Measurements from ENCODE around the gene KY.
"Not testable (repeated sequence)": the region's sequence is repeated elsewhere in the genome, so short reads cannot be mapped to it uniquely, and the experiment has no call there.

The KY gene

DNA sequence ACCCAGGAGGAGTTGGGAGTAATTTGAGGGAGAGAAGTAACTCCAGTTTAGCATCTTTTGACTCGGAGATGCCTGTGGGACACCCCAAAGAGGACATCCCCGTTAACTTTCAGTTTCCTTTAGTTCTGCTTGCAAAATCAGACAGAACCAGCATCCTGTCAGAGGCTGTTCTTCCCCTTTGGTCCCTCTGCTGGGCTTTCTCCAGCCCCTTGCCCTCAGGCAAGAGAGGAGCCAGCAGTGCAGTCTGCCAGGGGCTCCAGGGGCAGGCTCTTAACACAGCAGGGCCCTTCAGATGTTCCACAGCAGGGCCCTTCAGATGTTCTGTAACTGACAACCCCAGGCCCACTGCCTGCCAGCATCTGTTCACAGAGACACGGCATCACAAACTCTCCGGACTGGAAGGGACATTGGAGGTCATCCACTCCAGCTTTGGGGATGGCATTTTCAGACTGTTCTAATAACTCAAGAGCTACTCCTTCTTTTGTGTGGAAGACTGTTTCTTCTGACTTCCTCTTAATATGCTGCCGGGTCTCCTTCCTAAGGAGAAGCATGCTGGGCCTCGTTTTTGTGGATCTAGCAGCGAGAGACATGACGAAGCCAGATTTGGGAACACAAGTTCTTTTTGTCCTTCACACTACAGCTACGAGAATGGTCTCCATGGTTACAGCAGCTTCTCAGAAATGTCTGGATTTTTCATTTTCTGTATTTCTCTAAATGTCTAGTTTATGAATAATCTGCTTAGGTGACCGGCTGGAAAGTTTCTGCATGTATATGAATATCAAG is 51.9 kb downstream of the KY start:
- Histone ChIP-seq H3K27ac (no peak overlapping the region), H3K27me3 (0 out of 2 replicates have a peak, but pooled peaks cover 2% of the 10 kb centered on the region), H4K20me1 (peaks cover 6% of the 10 kb centered on the region; the same call in 1 of the 2 replicates), H3K4me1 (peaks cover 30% of the 10 kb centered on the region), H3K4me3 (no peak overlapping the region), H3K9me3 (no peaks in the 10 kb centered on the region), H3K9ac (no peak overlapping the region; the same call in 1 of the 2 replicates), H3K4me2 (no peak overlapping the region), H3K36me3 (no peaks in the 10 kb centered on the region)
- TF ChIP-seq Cebpa-rat (IDR thresholded peaks at IDR 0.05): no peak

DNA sequence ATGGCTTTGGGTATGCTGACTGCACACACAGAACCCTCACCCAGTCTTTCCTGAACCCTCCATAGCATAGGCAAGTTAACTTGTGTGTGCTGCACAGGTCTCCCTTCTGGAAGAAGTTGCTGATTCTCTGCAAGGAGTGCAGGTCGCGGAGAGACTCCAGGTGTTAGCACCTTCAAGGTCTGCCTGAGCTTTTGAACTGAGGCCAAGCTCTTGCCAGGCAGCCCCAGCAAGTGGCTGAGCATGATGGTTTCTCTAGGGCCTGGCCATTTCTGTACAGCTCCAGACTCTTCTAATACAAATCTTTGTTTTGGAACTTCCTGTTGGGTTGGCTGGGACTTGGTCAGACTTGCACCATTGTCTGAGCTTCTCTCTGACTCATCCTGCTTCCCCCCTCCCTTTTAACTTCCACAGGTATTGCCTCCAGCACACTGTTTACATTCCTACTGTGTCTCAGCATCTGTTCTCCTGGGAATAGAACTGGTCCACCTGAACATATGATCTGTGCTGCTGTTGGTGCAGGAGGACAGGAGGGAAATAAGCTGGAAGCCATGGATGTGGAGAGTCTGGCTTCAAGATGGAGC is 53.3 kb downstream of the KY start:
- TF ChIP-seq Cebpa-rat (IDR thresholded peaks at IDR 0.05): no peak
- H3K9me3 ChIP-seq: no peaks in the 10 kb centered on the region
- 0 out of 2 replicates have a peak, but pooled peaks cover 2% of the 10 kb centered on the region for H3K27me3 ChIP-seq
- no peak overlapping the region for H3K9ac ChIP-seq
- H3K36me3 ChIP-seq: no peaks in the 10 kb centered on the region
- no peak overlapping the region for H3K4me3 ChIP-seq
- H3K4me2 ChIP-seq: no peak overlapping the region
- H4K20me1 ChIP-seq: peaks cover 3% of the 10 kb centered on the region; the same call in 1 of the 2 replicates
- peaks cover 16% of the 10 kb centered on the region for H3K4me1 ChIP-seq
- H3K27ac ChIP-seq: no peak overlapping the region

DNA sequence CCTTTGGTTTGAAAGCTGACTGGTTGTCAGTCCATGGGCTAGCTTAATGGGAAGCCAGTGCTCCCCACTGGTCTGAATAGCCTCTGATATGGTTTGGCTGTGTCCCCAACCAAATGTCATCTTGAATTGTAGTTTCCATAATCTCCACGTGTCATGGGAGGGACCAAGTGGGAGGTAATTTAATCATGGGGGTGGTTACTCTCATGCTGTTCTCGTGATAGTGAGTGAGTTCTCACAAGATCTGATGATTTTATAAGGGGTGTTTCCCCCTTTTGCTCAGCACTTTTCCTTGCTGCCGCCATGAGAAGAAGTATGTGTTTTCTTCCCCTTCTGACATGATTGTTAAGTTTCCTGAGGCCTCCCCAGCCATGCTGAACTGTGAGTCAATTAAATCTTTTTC is 55.8 kb downstream of the KY start:
- not testable (repeated sequence) for H3K4me3 ChIP-seq, H3K9ac ChIP-seq, H3K4me1 ChIP-seq, H3K36me3 ChIP-seq, H3K27ac ChIP-seq, H3K4me2 ChIP-seq, H3K9me3 ChIP-seq, H3K27me3 ChIP-seq, H4K20me1 ChIP-seq

DNA sequence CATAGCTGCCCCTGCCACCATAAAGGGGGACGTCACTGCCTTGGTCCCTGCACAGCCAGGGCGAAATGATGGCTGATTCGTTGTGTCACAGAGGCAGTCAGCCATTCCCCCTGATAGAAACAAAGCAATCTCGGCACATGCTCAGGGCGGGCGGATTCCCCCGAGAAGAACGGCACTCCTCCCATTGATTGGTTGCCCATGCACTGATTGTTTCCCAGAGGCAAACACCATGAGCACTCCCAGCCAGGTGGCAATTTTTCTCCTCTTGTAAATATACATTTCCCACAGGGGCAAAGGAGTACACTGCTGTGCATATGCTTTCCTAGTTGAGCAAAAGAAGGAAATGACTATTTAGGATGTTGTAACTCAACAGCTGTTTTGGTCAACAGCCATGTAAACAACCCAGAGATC is 56.5 kb downstream of the KY start:
- H3K4me1 ChIP-seq: no peaks in the 10 kb centered on the region
- no peaks in the 10 kb centered on the region for H3K36me3 ChIP-seq
- 0 out of 2 replicates have a peak, but pooled peaks cover 2% of the 10 kb centered on the region for H3K27me3 ChIP-seq
- H3K27ac ChIP-seq: no peak overlapping the region
- TF ChIP-seq Cebpa-rat (IDR thresholded peaks at IDR 0.05): no peak
- no peaks in the 10 kb centered on the region for H3K9me3 ChIP-seq
- H3K4me2 ChIP-seq: no peak overlapping the region
- H4K20me1 ChIP-seq: no peaks in the 10 kb centered on the region
- H3K9ac ChIP-seq: no peak overlapping the region
- no peak overlapping the region for H3K4me3 ChIP-seq

DNA sequence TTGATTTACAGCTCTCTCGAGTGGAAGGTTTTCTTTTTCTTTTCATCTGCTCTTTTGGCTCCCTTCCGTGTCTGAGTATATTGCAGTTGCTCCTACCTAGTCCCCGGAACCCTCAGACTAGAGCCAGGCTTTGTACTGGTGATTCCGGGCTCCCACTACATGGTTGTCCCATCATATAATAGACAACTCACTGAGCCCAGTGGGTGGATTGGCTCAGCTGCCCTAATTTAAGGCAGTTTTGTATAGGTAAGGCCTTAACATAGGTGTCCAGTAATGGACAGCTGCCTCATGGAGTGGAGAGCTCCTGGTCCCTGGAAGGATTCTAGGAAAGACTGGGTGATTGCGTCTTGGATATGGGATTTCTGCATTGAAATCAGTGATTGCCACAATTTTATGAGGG is 58.0 kb downstream of the KY start:
- Histone ChIP-seq H3K9ac (no peak overlapping the region), H3K4me2 (no peak overlapping the region), H3K27ac (no peak overlapping the region), H3K36me3 (no peaks in the 10 kb centered on the region), H3K4me3 (no peak overlapping the region), H3K9me3 (no peaks in the 10 kb centered on the region), H3K4me1 (no peaks in the 10 kb centered on the region), H4K20me1 (no peaks in the 10 kb centered on the region), H3K27me3 (0 out of 2 replicates have a peak, but pooled peaks cover 2% of the 10 kb centered on the region)
- no peak for TF ChIP-seq Cebpa-rat (IDR thresholded peaks at IDR 0.05)

DNA sequence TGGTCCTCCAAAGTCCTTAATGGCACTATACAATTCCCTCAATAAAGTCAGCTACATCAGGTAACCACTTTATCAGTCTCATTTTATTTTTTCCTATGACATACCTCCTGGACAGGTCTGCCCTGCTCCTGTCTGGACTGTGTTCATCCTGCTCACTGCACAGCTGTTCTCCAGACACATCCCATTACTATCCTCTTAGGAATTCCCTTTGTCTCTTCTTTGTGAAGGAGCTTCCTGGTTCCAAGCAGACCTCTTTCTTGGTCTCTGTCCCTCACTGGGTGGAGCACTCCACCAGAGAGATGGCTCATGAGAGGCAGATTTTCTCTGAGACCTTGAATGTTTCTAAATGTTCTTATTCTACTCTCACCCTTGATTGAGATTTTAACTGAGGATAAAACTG is 60.1 kb downstream of the KY start:
- H3K9ac ChIP-seq: no peak overlapping the region

DNA sequence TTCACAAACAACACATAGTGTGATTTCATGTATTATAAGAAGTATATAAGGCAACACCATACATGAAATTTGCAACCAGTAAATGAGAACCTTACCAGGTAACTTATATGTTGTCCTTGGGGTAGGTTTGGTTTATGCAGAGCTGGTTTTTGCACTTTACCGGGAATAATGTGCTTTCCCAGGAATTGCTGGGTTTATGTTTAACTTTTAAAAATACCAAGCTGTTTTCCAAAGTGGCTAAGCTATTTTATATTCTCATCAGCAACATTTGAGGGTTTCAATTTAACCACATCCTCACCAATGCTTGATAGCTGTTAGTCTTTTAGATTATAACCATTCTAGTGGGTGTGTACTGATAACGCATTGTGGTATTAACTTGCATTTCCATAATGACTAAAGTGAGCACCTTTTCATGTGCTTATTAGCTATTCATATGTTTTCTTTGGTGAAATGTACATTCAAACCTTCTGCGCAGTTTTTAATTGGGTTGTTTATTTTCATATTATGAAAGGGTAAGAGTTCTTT is 71.6 kb downstream of the KY start:
- Histone ChIP-seq H3K36me3 (0 out of 2 replicates have a peak, but pooled peaks cover 5% of the 10 kb centered on the region), H3K27ac (no peak overlapping the region), H3K4me1 (no peaks in the 10 kb centered on the region), H3K4me3 (no peak overlapping the region), H4K20me1 (no peaks in the 10 kb centered on the region), H3K4me2 (no peak overlapping the region), H3K27me3 (no peaks in the 10 kb centered on the region), H3K9me3 (no peaks in the 10 kb centered on the region), H3K9ac (no peak overlapping the region)
- TF ChIP-seq Cebpa-rat (IDR thresholded peaks at IDR 0.05): no peak

More for the DNA sequence above, 60.1 kb downstream of the KY start:
- TF ChIP-seq Cebpa-rat (IDR thresholded peaks at IDR 0.05): no peak
- no peaks in the 10 kb centered on the region for H4K20me1 ChIP-seq
- H3K27me3 ChIP-seq: 0 out of 2 replicates have a peak, but pooled peaks cover 2% of the 10 kb centered on the region
- H3K9me3 ChIP-seq: no peaks in the 10 kb centered on the region
- no peak overlapping the region for H3K27ac ChIP-seq
- H3K36me3 ChIP-seq: no peaks in the 10 kb centered on the region
- H3K4me3 ChIP-seq: no peak overlapping the region
- no peaks in the 10 kb centered on the region for H3K4me1 ChIP-seq
- H3K4me2 ChIP-seq: no peak overlapping the region

DNA sequence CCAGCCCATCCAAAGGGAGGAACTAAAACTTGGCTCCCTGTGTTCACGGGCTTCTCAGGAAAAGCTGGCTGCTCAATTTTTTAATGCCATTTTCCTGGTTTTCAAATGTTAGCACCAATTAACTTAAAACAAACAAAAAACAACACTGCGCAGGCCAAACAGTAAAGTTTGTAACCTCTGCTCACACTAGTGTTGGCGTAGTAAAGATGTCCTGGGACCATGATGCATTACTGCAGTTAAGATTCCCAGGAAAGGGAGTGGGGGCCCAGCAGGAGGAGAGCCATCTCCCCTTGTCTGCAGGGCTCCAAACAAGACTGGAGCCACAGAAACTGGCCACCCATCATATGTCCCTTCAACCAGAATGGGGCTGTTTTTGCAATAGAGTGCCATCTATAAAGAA is 74.0 kb downstream of the KY start:
- no peaks in the 10 kb centered on the region for H3K4me1 ChIP-seq
- H3K4me2 ChIP-seq: no peak overlapping the region
- no peak overlapping the region for H3K27ac ChIP-seq
- peaks cover 8% of the 10 kb centered on the region for H3K9me3 ChIP-seq
- 0 out of 2 replicates have a peak, but pooled peaks cover 5% of the 10 kb centered on the region for H3K36me3 ChIP-seq
- no peaks in the 10 kb centered on the region for H4K20me1 ChIP-seq
- no peak overlapping the region for H3K4me3 ChIP-seq
- TF ChIP-seq Cebpa-rat (IDR thresholded peaks at IDR 0.05): no peak
- no peaks in the 10 kb centered on the region for H3K27me3 ChIP-seq
- no peak overlapping the region for H3K9ac ChIP-seq

DNA sequence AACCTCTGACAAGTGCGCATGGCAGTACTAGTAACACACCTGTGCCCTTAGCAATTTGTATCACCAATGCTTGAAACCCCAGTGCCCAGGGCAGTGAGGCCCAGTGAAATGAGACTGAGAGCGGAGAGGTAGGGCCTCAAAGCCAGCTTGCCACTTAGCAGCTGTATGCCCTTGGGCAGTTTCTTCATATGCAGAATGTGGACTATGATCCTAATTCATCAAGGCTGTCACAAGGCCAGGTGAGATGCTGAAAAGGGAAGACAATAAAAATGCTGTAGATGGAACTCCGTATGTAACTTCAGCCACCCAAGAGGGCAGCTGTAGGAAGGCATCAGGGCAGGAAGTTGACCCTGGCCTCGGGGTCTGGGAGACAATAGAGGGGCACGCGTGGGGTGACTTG is 74.4 kb downstream of the KY start:
- Histone ChIP-seq H3K27ac (no peak overlapping the region), H3K4me1 (no peaks in the 10 kb centered on the region), H3K36me3 (0 out of 2 replicates have a peak, but pooled peaks cover 5% of the 10 kb centered on the region), H3K9me3 (peaks cover 12% of the 10 kb centered on the region), H4K20me1 (no peaks in the 10 kb centered on the region), H3K27me3 (no peaks in the 10 kb centered on the region), H3K4me3 (no peak overlapping the region), H3K4me2 (no peak overlapping the region), H3K9ac (no peak overlapping the region)
- TF ChIP-seq Cebpa-rat (IDR thresholded peaks at IDR 0.05): no peak

DNA sequence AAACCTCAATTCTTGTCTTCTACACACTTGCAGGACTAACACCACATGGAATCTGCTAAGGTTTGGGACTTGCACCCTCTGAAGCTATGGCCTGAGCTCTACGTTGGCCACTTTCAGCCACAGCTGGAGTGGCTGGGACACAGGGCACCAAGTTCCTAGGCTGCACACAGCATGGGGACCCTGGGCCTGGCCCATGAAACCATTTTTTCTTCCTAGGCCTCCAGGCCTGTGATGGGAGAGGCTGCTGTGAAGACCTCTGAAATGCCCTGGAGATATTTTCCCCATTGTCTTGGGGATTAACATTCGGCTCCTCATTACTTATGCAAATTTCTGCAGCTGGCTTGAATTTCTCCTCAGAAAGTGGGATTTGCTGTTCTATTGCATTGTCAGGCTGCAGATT is 80.9 kb downstream of the KY start:
- peaks cover 51% of the 10 kb centered on the region for H3K9me3 ChIP-seq
- H4K20me1 ChIP-seq, H3K4me2 ChIP-seq, H3K27ac ChIP-seq, H3K4me3 ChIP-seq, H3K4me1 ChIP-seq, H3K9ac ChIP-seq, H3K27me3 ChIP-seq: not testable (repeated sequence)
- H3K36me3 ChIP-seq: peaks cover 25% of the 10 kb centered on the region

All from BLaER1 (cell line).